A549 (cell line): Measurements from ENCODE around the gene IDH2. TPM values are rescaled to one million over a fixed set of nuclear protein-coding genes. Genes with fewer than 3 reads are reported as not detected.

Source experiments
- ATAC-seq, 2 experiments: fragments of 200-7000 bp in 1 of 2; fragments of >200 bp in 1 of 2; cut with Nextera tagmentation in 1 of 2; cut with Tn5 transposase in 1 of 2; 3 replicates each; pipeline versions ENCODE4 v1.8.0 to v1.9.1; 2018 to 2020; ENCODE audit warnings: mild to moderate bottlenecking in 1 of 2, moderate library complexity in 1 of 2
- CTCF ChIA-PET: fragments of 300-600 bp; sonication (Branson Sonifier 250); formaldehyde crosslinking; extraction: SDS; loops from one replicate; lab custom pipeline; 2021; ENCODE audit warnings: antibody characterized with exemption, inconsistent platforms; lab: Yijun Ruan, JAX
- POLR2A ChIA-PET: fragments of 350-600 bp; formaldehyde crosslinking; extraction: SDS; loops from one replicate; lab custom pipeline; 2021; ENCODE audit warnings: antibody characterized with exemption, inconsistent platforms; lab: Yijun Ruan, JAX
- DNase-seq, 2 experiments: peaks; one replicate each; pipeline versions ENCODE4 v3.0.0 to v3.0.0-alpha.2; 2011 to 2016; ENCODE audit warnings: low read depth in 1 of 2, low spot score in 1 of 2
- FAIRE-seq: peaks from 2 replicates; lab custom pipeline; 2011; peaks lifted over from hg19 to GRCh38; lab: Jason Lieb, UNC
- H3K27ac ChIP-seq, 2 experiments: fragments of >200 bp; sonication (Bioruptor Twin); formaldehyde crosslinking; 3 replicates each; pipeline ENCODE4 v1.5.1; 2016 to 2017
- H3K4me1 ChIP-seq: fragments of >200 bp; sonication (Bioruptor Twin); formaldehyde crosslinking; 3 replicates; pipeline ENCODE4 v1.6.1; 2016
- H3K4me2 ChIP-seq: fragments of >200 bp; sonication (Bioruptor Twin); formaldehyde crosslinking; 3 replicates; pipeline ENCODE4 v1.6.1; 2016
- H3K4me3 ChIP-seq: fragments of >200 bp; sonication (Bioruptor Twin); formaldehyde crosslinking; 3 replicates; pipeline ENCODE4 v1.5.1; 2016
- H3K9me3 ChIP-seq: fragments of >200 bp; sonication (Bioruptor Twin); formaldehyde crosslinking; 3 replicates; pipeline ENCODE4 v1.6.1; 2016
- BCL3 ChIP-seq: fragments of >200 bp; sonication (Bioruptor Twin); formaldehyde crosslinking; IDR thresholded peaks from 3 replicates; pipeline ENCODE4 v1.6.1; 2016
- BHLHE40 ChIP-seq: IDR thresholded peaks from 2 replicates; pipeline ENCODE4 v1.6.1; 2012; ENCODE audit warnings: low read depth, low read length, inconsistent platforms
- CBX8 ChIP-seq: fragments of 200-600 bp; sonication (generic); IDR thresholded peaks from 2 replicates; pipeline ENCODE4 v1.6.1; 2016
- CEBPB ChIP-seq, 2 experiments: fragments of >200 bp in 1 of 2; sonication (Bioruptor Twin) in 1 of 2; formaldehyde crosslinking in 1 of 2; IDR thresholded peaks; 2 replicates each; pipeline ENCODE4 v1.6.1; 2012 to 2016
- CHD2 ChIP-seq: fragments of 150-350 bp; IDR thresholded peaks from 2 replicates; pipeline ENCODE4 v1.6.1; 2014; ENCODE audit warnings: low read length; ENCODE audit not compliant: partially characterized antibody
- CTCF ChIP-seq: fragments of >200 bp; sonication (Bioruptor Twin); formaldehyde crosslinking; IDR thresholded peaks from 3 replicates; pipeline ENCODE4 v1.5.1; 2016
- ELK1 ChIP-seq: fragments of 150-350 bp; IDR thresholded peaks from 2 replicates; pipeline ENCODE4 v1.6.1; 2014; ENCODE audit warnings: low read depth, mild to moderate bottlenecking, low read length
- FOSL2 ChIP-seq, 2 experiments: fragments of 450-650 bp in 1 of 2; fragments of >200 bp in 1 of 2; sonication (Bioruptor Twin) in 1 of 2; formaldehyde crosslinking; IDR thresholded peaks; 2 replicates each; pipeline versions ENCODE4 v1.5.0 to v1.6.1; 2016 to 2020; ENCODE audit warnings: mild to moderate bottlenecking in 1 of 2, moderate library complexity in 1 of 2
- GATA3 ChIP-seq: IDR thresholded peaks from 2 replicates; pipeline ENCODE4 v1.6.1; 2012; ENCODE audit warnings: borderline replicate concordance
- HMGXB4 ChIP-seq: fragments of 250-450 bp; sonication (Bioruptor Pico); IDR thresholded peaks from 2 replicates; pipeline ENCODE4 v1.5.0; 2021; ENCODE audit warnings: mild to moderate bottlenecking, moderate library complexity, borderline replicate concordance
- HOXA7 ChIP-seq: fragments of 250-450 bp; sonication (Bioruptor Pico); IDR thresholded peaks from 2 replicates; pipeline ENCODE4 v1.5.0; 2020; ENCODE audit warnings: mild to moderate bottlenecking, moderate library complexity
- MAFK ChIP-seq: fragments of 450-650 bp; IDR thresholded peaks from 2 replicates; pipeline ENCODE4 v1.6.1; 2014; ENCODE audit not compliant: partially characterized antibody
- NFE2L2 ChIP-seq: fragments of 150-350 bp; conservative IDR thresholded peaks from 2 replicates; pipeline ENCODE4 v1.6.1; 2014; ENCODE audit warnings: low read length
- NPAS2 ChIP-seq: fragments of 250-450 bp; sonication (Bioruptor Pico); IDR thresholded peaks from 2 replicates; pipeline ENCODE4 v1.8.0; 2022; ENCODE audit warnings: mild to moderate bottlenecking, moderate library complexity, borderline replicate concordance
- PBX3 ChIP-seq: IDR thresholded peaks from 2 replicates; pipeline ENCODE4 v1.6.1; 2012
- POLR2AphosphoS2 ChIP-seq: conservative IDR thresholded peaks from 2 replicates; pipeline ENCODE4 v1.6.1; 2012; ENCODE audit warnings: low read length, improper control_type of control experiment, inconsistent platforms
- REST ChIP-seq: fragments of 200-600 bp; sonication (generic); IDR thresholded peaks from 2 replicates; pipeline ENCODE4 v1.6.1; 2016; ENCODE audit warnings: antibody characterized with exemption, mild to moderate bottlenecking, moderate library complexity
- SMC3 ChIP-seq: fragments of >200 bp; sonication (Bioruptor Twin); formaldehyde crosslinking; IDR thresholded peaks from 3 replicates; pipeline ENCODE4 v1.6.1; 2018; ENCODE audit warnings: inconsistent platforms
- SREBF2 ChIP-seq: fragments of 450-650 bp; IDR thresholded peaks from 2 replicates; pipeline ENCODE4 v1.6.1; 2014; ENCODE audit warnings: mild to moderate bottlenecking, moderate library complexity
- ZFP36 ChIP-seq: fragments of 450-650 bp; IDR thresholded peaks from 2 replicates; pipeline ENCODE4 v1.6.1; 2014; ENCODE audit warnings: borderline replicate concordance; ENCODE audit not compliant: partially characterized antibody
- WGBS: methylation state at CpG from one replicate; pipeline ENCODE4 v1.1.6; 2017; ENCODE audit errors: missing lambda C conversion rate; 5-methylcytosine and 5-hydroxymethylcytosine counted together
- polyA plus RNA-seq, 4 experiments: library from polyadenylated mRNA; depleted of rRNA in 3 of 4; stranded (reverse); fragments of >200 nt; fragmentation: RNase III in 1 of 4; extraction: RNeasy Plus Mini Kit Qiagen cat#74134 plus additional on column Dnase treatment in 1 of 4; gene quantifications; 2 replicates in 3 of 4; 3 replicates in 1 of 4; pipeline ENCODE4 v1.2.3, GENCODE V29; 2011 to 2017

IDH2 gene
- polyA plus RNA-seq, 2 of the 4 experiments (the other 2 are of a cell fraction), result 31.8 to 32.8 TPM

GRCh38 chr15:90067953-90068606 is 34.2 kb downstream of the IDH2 start:
- FAIRE-seq (no peak), ATAC-seq (no peak), DNase-seq (no peak)
- no peak overlapping the region for H3K4me3 ChIP-seq
- ChIA-PET POLR2A (no interaction called here), CTCF (interaction anchor here (1.3 to 7.2 kb wide), 6 partner anchors 9 to 307 kb away, joined by 3 to 60 read pairs (median 4); no protein-coding TSS in a partner anchor)
- H3K4me2 ChIP-seq, result no peak overlapping the region
- TF ChIP-seq CHD2 (no peak), FOSL2 (IDR thresholded peaks at IDR 0.05) (no peak), FOSL2 (CRISPR knock-in tag; IDR thresholded peaks at IDR 0.05) (no peak), MAFK (no peak), SREBF2 (no peak), PBX3 (no peak), NFE2L2 (no peak), HMGXB4 (CRISPR knock-in tag) (no peak)
- 91% methylated on average over 37 of the region's 37 CpGs for WGBS
- no peaks in the 10 kb centered on the region for H3K9me3 ChIP-seq
- H3K27ac ChIP-seq, result no peak overlapping the region
- no peaks in the 10 kb centered on the region for H3K4me1 ChIP-seq

- ATAC-seq, result no peak
- ChIA-PET POLR2A (no interaction called here), CTCF (interaction anchor here (0.6 to 7.2 kb wide), 7 partner anchors 9 to 253 kb away, joined by 3 to 60 read pairs (median 3); no protein-coding TSS in a partner anchor)
These were observed 34.9 kb downstream of the IDH2 start for GRCh38 chr15:90067181-90067952.

More at GRCh38 chr15:90067181-90067952, 34.9 kb downstream of the IDH2 start:
- no peak overlapping the region for H3K27ac ChIP-seq
- FAIRE-seq (no peak), DNase-seq (no peak)
- TF ChIP-seq GATA3 (no peak), SMC3 (no peak), POLR2AphosphoS2 (no peak), ELK1 (no peak), NPAS2 (CRISPR knock-in tag) (no peak), BCL3 (no peak), ZFP36 (no peak), CBX8 (no peak), BHLHE40 (no peak), REST (no peak), HOXA7 (CRISPR knock-in tag) (no peak), CTCF (no peak), CEBPB (IDR thresholded peaks at IDR 0.05) (no peak)
- H3K4me2 ChIP-seq, result no peak overlapping the region
- WGBS, result 95% methylated on average over 47 of the region's 55 CpGs
- H3K4me1 ChIP-seq, result no peaks in the 10 kb centered on the region
- no peak overlapping the region for H3K4me3 ChIP-seq
- H3K9me3 ChIP-seq, result no peaks in the 10 kb centered on the region
